Measurements from ENCODE around the gene WSCD2.

The WSCD2 gene

GRCh38 chr12:108135627-108136026, 6.5 kb downstream of the WSCD2 start:
- Histone ChIP-seq H3K27me3 (replicated peaks; ENCODE audit: control insufficient read depth, insufficient read depth, low read length) (peaks cover 4% of the 10 kb centered on the region), H3K36me3 (ENCODE audit: control insufficient read depth, insufficient read depth, low read length) (no peaks in the 10 kb centered on the region), H3K4me3 (replicated peaks; ENCODE audit: low read depth, low read length) (no peak overlapping the region)
- DNase-seq (ENCODE audit: extremely low read depth, insufficient read length), result no peak
- TF ChIP-seq CTCF (IDR thresholded peaks at IDR 0.05; ENCODE audit: insufficient read depth, low read length, poor library complexity, severe bottlenecking), result no peak

GRCh38 chr12:108136697-108137096, 7.6 kb downstream of the WSCD2 start:
- peaks cover 4% of the 10 kb centered on the region for H3K27me3 ChIP-seq (replicated peaks; ENCODE audit: control insufficient read depth, insufficient read depth, low read length)
- no peak for TF ChIP-seq CTCF (IDR thresholded peaks at IDR 0.05; ENCODE audit: insufficient read depth, low read length, poor library complexity, severe bottlenecking)
- no peak for DNase-seq (ENCODE audit: extremely low read depth, insufficient read length)
- no peaks in the 10 kb centered on the region for H3K36me3 ChIP-seq (ENCODE audit: control insufficient read depth, insufficient read depth, low read length)
- no peak overlapping the region for H3K4me3 ChIP-seq (replicated peaks; ENCODE audit: low read depth, low read length)

GRCh38 chr12:108139454-108139853, 10.4 kb downstream of the WSCD2 start:
- no peak for DNase-seq (ENCODE audit: extremely low read depth, insufficient read length)
- Histone ChIP-seq H3K4me3 (replicated peaks; ENCODE audit: low read depth, low read length) (no peak overlapping the region), H3K36me3 (ENCODE audit: control insufficient read depth, insufficient read depth, low read length) (no peaks in the 10 kb centered on the region), H3K27me3 (replicated peaks; ENCODE audit: control insufficient read depth, insufficient read depth, low read length) (peaks cover 4% of the 10 kb centered on the region)
- no peak for TF ChIP-seq CTCF (IDR thresholded peaks at IDR 0.05; ENCODE audit: insufficient read depth, low read length, poor library complexity, severe bottlenecking)

GRCh38 chr12:108140501-108140900, 11.4 kb downstream of the WSCD2 start:
- Histone ChIP-seq H3K4me3 (replicated peaks; ENCODE audit: low read depth, low read length) (no peak overlapping the region), H3K36me3 (ENCODE audit: control insufficient read depth, insufficient read depth, low read length) (no peaks in the 10 kb centered on the region), H3K27me3 (replicated peaks; ENCODE audit: control insufficient read depth, insufficient read depth, low read length) (peaks cover 5% of the 10 kb centered on the region)
- DNase-seq (ENCODE audit: extremely low read depth, insufficient read length), result no peak
- TF ChIP-seq CTCF (IDR thresholded peaks at IDR 0.05; ENCODE audit: insufficient read depth, low read length, poor library complexity, severe bottlenecking), result no peak

GRCh38 chr12:108141600-108142130, 12.6 kb downstream of the WSCD2 start:
- no peak for DNase-seq (ENCODE audit: extremely low read depth, insufficient read length)
- TF ChIP-seq CTCF (IDR thresholded peaks at IDR 0.05; ENCODE audit: insufficient read depth, low read length, poor library complexity, severe bottlenecking), result no peak

GRCh38 chr12:108143144-108143543, 14.1 kb downstream of the WSCD2 start:
- no peak for TF ChIP-seq CTCF (IDR thresholded peaks at IDR 0.05; ENCODE audit: insufficient read depth, low read length, poor library complexity, severe bottlenecking)
- peaks cover 5% of the 10 kb centered on the region for H3K27me3 ChIP-seq (replicated peaks; ENCODE audit: control insufficient read depth, insufficient read depth, low read length)
- no peaks in the 10 kb centered on the region for H3K36me3 ChIP-seq (ENCODE audit: control insufficient read depth, insufficient read depth, low read length)
- no peak overlapping the region for H3K4me3 ChIP-seq (replicated peaks; ENCODE audit: low read depth, low read length)
- no peak for DNase-seq (ENCODE audit: extremely low read depth, insufficient read length)

More at GRCh38 chr12:108141600-108142130, 12.6 kb downstream of the WSCD2 start:
- no peak overlapping the region for H3K4me3 ChIP-seq (replicated peaks; ENCODE audit: low read depth, low read length)
- H3K36me3 ChIP-seq (ENCODE audit: control insufficient read depth, insufficient read depth, low read length), result no peaks in the 10 kb centered on the region
- H3K27me3 ChIP-seq (replicated peaks; ENCODE audit: control insufficient read depth, insufficient read depth, low read length), result peaks cover 5% of the 10 kb centered on the region
